ENCODE data around the gene PRR36.

PRR36 gene

GRCh38 chr19:7823686-7824301, 50.4 kb downstream of the PRR36 start:
- Histone ChIP-seq H3K36me3 (ENCODE audit: insufficient read depth, low read depth, low read length) (no peaks in the 10 kb centered on the region), H3K9me3 (ENCODE audit: insufficient read depth, low read depth, low read length) (no peaks in the 10 kb centered on the region), H3K27me3 (ENCODE audit: insufficient read depth, low read length) (peaks cover 21% of the 10 kb centered on the region), H3K27ac (ENCODE audit: low read length) (no peak overlapping the region), H3K9ac (ENCODE audit: low read depth, low read length) (no peak overlapping the region), H3K4me3 (ENCODE audit: low read length) (no peak overlapping the region), H3K4me1 (ENCODE audit: insufficient read depth, low read length) (no peaks in the 10 kb centered on the region; the same call in 1 of the 2 replicates)

DNA sequence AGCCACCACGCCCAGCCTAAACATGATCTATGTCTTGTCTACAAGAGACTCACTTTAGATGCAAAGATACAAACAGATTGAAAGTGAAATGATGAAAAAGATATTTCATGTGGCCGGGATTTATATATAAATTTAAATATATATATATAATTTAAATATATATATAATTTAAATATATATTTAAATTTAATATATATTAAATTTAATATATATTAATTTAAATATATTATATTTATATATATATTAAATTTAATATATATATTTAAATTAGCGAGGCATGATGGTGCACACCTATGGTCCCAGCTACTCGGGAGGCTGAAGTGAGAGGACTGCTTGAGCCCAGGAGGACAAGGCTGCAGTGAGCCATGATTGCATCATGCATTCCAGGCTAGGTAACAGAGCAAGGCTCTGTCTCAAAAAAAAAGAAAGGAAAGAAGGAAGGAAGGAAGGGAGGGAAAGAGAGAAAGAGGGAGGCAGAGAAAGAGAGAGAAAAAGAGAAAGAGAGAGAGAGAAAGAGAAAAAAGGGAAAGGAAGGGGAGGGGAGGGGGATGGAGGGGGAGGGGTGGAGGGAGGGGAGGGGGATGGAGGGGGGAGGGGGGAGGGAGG, 51.2 kb downstream of the PRR36 start:
- Histone ChIP-seq H3K36me3 (ENCODE audit: insufficient read depth, low read depth, low read length) (no peaks in the 10 kb centered on the region), H3K4me3 (ENCODE audit: low read length) (no peak overlapping the region), H3K4me1 (ENCODE audit: insufficient read depth, low read length) (no peaks in the 10 kb centered on the region), H3K27me3 (ENCODE audit: insufficient read depth, low read length) (peaks cover 16% of the 10 kb centered on the region), H3K9ac (ENCODE audit: low read depth, low read length) (no peak overlapping the region), H3K9me3 (ENCODE audit: insufficient read depth, low read depth, low read length) (peaks cover 2% of the 10 kb centered on the region; the same call in 1 of the 2 replicates), H3K27ac (ENCODE audit: low read length) (no peak overlapping the region)

- H3K4me3 ChIP-seq (ENCODE audit: low read length): no peak overlapping the region
- no peaks in the 10 kb centered on the region for H3K36me3 ChIP-seq (ENCODE audit: insufficient read depth, low read depth, low read length)
- H3K27me3 ChIP-seq (ENCODE audit: insufficient read depth, low read length): peaks cover 8% of the 10 kb centered on the region; the same call in 1 of the 2 replicates
- no peak overlapping the region for H3K27ac ChIP-seq (ENCODE audit: low read length)
- H3K9me3 ChIP-seq (ENCODE audit: insufficient read depth, low read depth, low read length): peaks cover 6% of the 10 kb centered on the region; the same call in 1 of the 2 replicates
- H3K9ac ChIP-seq (ENCODE audit: low read depth, low read length): no peak overlapping the region
- H3K4me1 ChIP-seq (ENCODE audit: insufficient read depth, low read length): no peaks in the 10 kb centered on the region
Measured at GRCh38 chr19:7820588-7820987, 53.6 kb downstream of the PRR36 start.

- no peak overlapping the region for H3K27ac ChIP-seq (ENCODE audit: low read length)
- H3K9me3 ChIP-seq (ENCODE audit: insufficient read depth, low read depth, low read length): peaks cover 6% of the 10 kb centered on the region; the same call in 1 of the 2 replicates
- H3K4me3 ChIP-seq (ENCODE audit: low read length): no peak overlapping the region
- peaks cover 8% of the 10 kb centered on the region; the same call in 1 of the 2 replicates for H3K27me3 ChIP-seq (ENCODE audit: insufficient read depth, low read length)
- H3K36me3 ChIP-seq (ENCODE audit: insufficient read depth, low read depth, low read length): no peaks in the 10 kb centered on the region
- no peak overlapping the region for H3K9ac ChIP-seq (ENCODE audit: low read depth, low read length)
- H3K4me1 ChIP-seq (ENCODE audit: insufficient read depth, low read length): no peaks in the 10 kb centered on the region
Measured at GRCh38 chr19:7819337-7819736, 54.9 kb downstream of the PRR36 start.

DNA sequence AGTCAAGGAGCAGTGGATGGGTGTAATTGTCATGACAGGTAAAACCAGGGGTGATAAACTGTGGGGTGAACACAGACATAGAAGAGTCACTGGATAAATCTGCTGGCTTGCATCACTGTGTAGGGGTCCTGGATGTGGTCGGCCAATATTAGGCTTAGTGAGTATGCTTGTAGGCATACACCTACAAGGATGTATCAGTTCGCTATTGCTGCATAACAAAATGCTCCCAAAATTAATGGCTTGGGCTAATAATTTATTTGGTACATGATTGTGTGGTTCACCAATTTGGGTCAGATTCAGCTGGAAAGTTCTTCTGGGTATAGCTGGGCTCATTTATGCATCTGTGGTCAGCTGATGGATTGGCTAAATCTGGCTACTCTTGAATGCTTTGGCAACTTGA, 55.4 kb downstream of the PRR36 start:
- Histone ChIP-seq H3K9me3 (ENCODE audit: insufficient read depth, low read depth, low read length) (peaks cover 6% of the 10 kb centered on the region; the same call in 1 of the 2 replicates), H3K27ac (ENCODE audit: low read length) (no peak overlapping the region), H3K36me3 (ENCODE audit: insufficient read depth, low read depth, low read length) (no peaks in the 10 kb centered on the region), H3K4me1 (ENCODE audit: insufficient read depth, low read length) (no peaks in the 10 kb centered on the region), H3K9ac (ENCODE audit: low read depth, low read length) (no peak overlapping the region), H3K4me3 (ENCODE audit: low read length) (no peak overlapping the region), H3K27me3 (ENCODE audit: insufficient read depth, low read length) (peaks cover 8% of the 10 kb centered on the region; the same call in 1 of the 2 replicates)

All from iPS-20b (cell line).